GM21723 (cell line): ENCODE measurements around the gene TGIF2LX.
"Not testable (repeated sequence)": the region's sequence is repeated elsewhere in the genome, so short reads cannot be mapped to it uniquely, and the experiment has no call there.

Experiments
- ATAC-seq: cut with Tn5 transposase; IDR thresholded peaks from one replicate; pipeline ENCODE4 v1.9.1; 2021; ENCODE audit warnings: mild to moderate bottlenecking, moderate library complexity; ENCODE audit not compliant: unreplicated experiment

The TGIF2LX gene

GRCh38 chrX:89921665-89922064 lies at the start of gene TGIF2LX:
TSS of gene TGIF2LX (plus strand) at chrX:89921908. CDS start at chrX:89922086, 178 bp downstream.
- not testable (repeated sequence) for ATAC-seq

DNA sequence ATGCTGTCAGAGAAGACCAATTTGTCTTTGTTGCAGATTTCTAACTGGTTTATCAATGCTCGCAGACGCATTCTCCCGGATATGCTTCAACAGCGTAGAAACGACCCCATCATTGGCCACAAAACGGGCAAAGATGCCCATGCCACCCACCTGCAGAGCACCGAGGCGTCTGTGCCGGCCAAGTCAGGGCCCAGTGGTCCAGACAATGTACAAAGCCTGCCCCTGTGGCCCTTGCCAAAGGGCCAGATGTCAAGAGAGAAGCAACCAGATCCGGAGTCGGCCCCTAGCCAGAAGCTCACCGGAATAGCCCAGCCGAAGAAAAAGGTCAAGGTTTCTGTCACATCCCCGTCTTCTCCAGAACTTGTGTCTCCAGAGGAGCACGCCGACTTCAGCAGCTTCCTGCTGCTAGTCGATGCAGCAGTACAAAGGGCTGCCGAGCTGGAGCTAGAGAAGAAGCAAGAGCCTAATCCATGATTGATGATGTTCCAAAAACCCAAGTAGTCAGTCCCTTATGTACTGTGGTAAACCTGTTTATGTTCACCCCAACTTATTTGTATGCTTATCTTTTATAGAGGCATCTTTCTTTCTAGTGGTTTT lies 728 bp downstream of the TGIF2LX start:
- ATAC-seq, result not testable (repeated sequence)

GRCh38 chrX:89943077-89943476 lies 21.4 kb downstream of the TGIF2LX start:
- not testable (repeated sequence) for ATAC-seq

GRCh38 chrX:89965588-89965987 lies 43.9 kb downstream of the TGIF2LX start:
- not testable (repeated sequence) for ATAC-seq
